ENCODE results near the gene LYG2.

LYG2 gene

GRCh38 chr2:99275882-99276281 is 20.4 kb upstream of the LYG2 start:
- DNase-seq (ENCODE audit: low read depth) = no peak
- TF ChIP-seq CTCF (conservative IDR thresholded peaks at IDR 0.05; ENCODE audit: low read depth, low read length) = no peak
- no peak overlapping the region for H3K4me3 ChIP-seq (ENCODE audit: low read length)

GRCh38 chr2:99261242-99261641 is 5.8 kb upstream of the LYG2 start:
- no peak overlapping the region for H3K4me3 ChIP-seq (ENCODE audit: low read length)
- DNase-seq (ENCODE audit: low read depth) = no peak
- no peak for TF ChIP-seq CTCF (conservative IDR thresholded peaks at IDR 0.05; ENCODE audit: low read depth, low read length)

GRCh38 chr2:99260184-99260583 is 4.7 kb upstream of the LYG2 start:
- H3K4me3 ChIP-seq (ENCODE audit: low read length) = no peak overlapping the region
- DNase-seq (ENCODE audit: low read depth) = no peak
- no peak for TF ChIP-seq CTCF (conservative IDR thresholded peaks at IDR 0.05; ENCODE audit: low read depth, low read length)

- no peak for DNase-seq (ENCODE audit: low read depth)
- H3K4me3 ChIP-seq (ENCODE audit: low read length) = no peak overlapping the region
- no peak for TF ChIP-seq CTCF (conservative IDR thresholded peaks at IDR 0.05; ENCODE audit: low read depth, low read length)
These were observed 4.0 kb upstream of the LYG2 start for GRCh38 chr2:99259465-99259864.

- DNase-seq (ENCODE audit: low read depth) = no peak
- H3K4me3 ChIP-seq (ENCODE audit: low read length) = no peak overlapping the region
- TF ChIP-seq CTCF (conservative IDR thresholded peaks at IDR 0.05; ENCODE audit: low read depth, low read length) = no peak
These were observed 1.2 kb upstream of the LYG2 start for GRCh38 chr2:99256677-99257076.

GRCh38 chr2:99249951-99250350 is 5.5 kb downstream of the LYG2 start:
- no peak for TF ChIP-seq CTCF (conservative IDR thresholded peaks at IDR 0.05; ENCODE audit: low read depth, low read length)

GRCh38 chr2:99242151-99242550 is 13.3 kb downstream of the LYG2 start:
- no peak for TF ChIP-seq CTCF (conservative IDR thresholded peaks at IDR 0.05; ENCODE audit: low read depth, low read length)
- DNase-seq (ENCODE audit: low read depth) = no peak
- no peak overlapping the region for H3K4me3 ChIP-seq (ENCODE audit: low read length)

More at GRCh38 chr2:99249951-99250350, 5.5 kb downstream of the LYG2 start:
- DNase-seq (ENCODE audit: low read depth) = no peak
- no peak overlapping the region for H3K4me3 ChIP-seq (ENCODE audit: low read length)
